ENCODE data around the gene CUL9. TPM values are rescaled to one million over a fixed set of nuclear protein-coding genes. Genes with fewer than 3 reads are reported as not detected.

The CUL9 gene
- total RNA-seq, 1 experiment from 2014 or later = 30.4 TPM

DNA sequence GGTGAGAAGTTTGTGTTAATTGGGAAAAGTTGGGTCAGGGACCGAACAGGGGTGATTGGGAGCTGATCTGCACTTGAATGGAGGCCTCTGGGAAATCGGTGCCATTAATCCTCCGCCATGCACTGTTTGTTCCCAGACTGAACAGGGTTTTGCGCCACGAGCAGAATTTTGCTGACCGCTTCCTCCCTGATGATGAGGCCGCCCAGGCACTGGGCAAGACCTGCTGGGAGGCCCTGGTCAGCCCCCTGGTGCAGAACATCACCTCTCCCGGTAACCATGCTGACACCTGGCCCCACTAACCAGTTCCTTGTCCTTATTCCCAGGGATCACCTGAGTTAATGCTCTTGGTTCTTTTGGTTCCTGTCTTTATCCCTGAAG lies 21.7 kb downstream of the CUL9 start:
- no peak overlapping the region for H3K27ac ChIP-seq (ENCODE audit: low read length)
- H3K4me2 ChIP-seq (ENCODE audit: low read length) = no peak overlapping the region
- DNase-seq (no peak), ATAC-seq (no peak)
- no peak for TF ChIP-seq EZH2phosphoT487 (IDR thresholded peaks at IDR 0.05; ENCODE audit: borderline replicate concordance, low read length)
- no peak for TF ChIP-seq EZH2 (IDR thresholded peaks at IDR 0.05; ENCODE audit: low read length, unreplicated experiment)
- TF ChIP-seq CTCF (conservative IDR thresholded peaks at IDR 0.05; ENCODE audit: low read depth, low read length) = no peak
- no TSS peak for BruUV-seq (replicated peaks)
- no peaks in the 10 kb centered on the region for H3K79me2 ChIP-seq (ENCODE audit: low read length)
- no peaks in the 10 kb centered on the region for H4K20me1 ChIP-seq (ENCODE audit: low read length)
- H3K9me2 ChIP-seq (replicated peaks; ENCODE audit: low read length) = no peaks in the 10 kb centered on the region
- H3K4me1 ChIP-seq (ENCODE audit: insufficient read depth, low read length) = no peaks in the 10 kb centered on the region
- H3K9ac ChIP-seq (ENCODE audit: low read length) = no peak overlapping the region
- H3K36me3 ChIP-seq (ENCODE audit: low read depth, low read length) = no peaks in the 10 kb centered on the region
- H3F3A ChIP-seq (ENCODE audit: low read length, unreplicated experiment) = no peaks in the 10 kb centered on the region
- intact Hi-C loops (cut with micrococcal nuclease) = no loop called here
- no peak overlapping the region for H2AFZ ChIP-seq (ENCODE audit: low read length)
- ChIA-PET POLR2A (ENCODE audit: unreplicated experiment) (no interaction called here), CTCF (no interaction called here)
- H3K27me3 ChIP-seq (ENCODE audit: low read length) = no peaks in the 10 kb centered on the region
- H3K9me3 ChIP-seq (ENCODE audit: low read length) = no peaks in the 10 kb centered on the region
- no peak overlapping the region for H3K4me3 ChIP-seq (ENCODE audit: low read length)

DNA sequence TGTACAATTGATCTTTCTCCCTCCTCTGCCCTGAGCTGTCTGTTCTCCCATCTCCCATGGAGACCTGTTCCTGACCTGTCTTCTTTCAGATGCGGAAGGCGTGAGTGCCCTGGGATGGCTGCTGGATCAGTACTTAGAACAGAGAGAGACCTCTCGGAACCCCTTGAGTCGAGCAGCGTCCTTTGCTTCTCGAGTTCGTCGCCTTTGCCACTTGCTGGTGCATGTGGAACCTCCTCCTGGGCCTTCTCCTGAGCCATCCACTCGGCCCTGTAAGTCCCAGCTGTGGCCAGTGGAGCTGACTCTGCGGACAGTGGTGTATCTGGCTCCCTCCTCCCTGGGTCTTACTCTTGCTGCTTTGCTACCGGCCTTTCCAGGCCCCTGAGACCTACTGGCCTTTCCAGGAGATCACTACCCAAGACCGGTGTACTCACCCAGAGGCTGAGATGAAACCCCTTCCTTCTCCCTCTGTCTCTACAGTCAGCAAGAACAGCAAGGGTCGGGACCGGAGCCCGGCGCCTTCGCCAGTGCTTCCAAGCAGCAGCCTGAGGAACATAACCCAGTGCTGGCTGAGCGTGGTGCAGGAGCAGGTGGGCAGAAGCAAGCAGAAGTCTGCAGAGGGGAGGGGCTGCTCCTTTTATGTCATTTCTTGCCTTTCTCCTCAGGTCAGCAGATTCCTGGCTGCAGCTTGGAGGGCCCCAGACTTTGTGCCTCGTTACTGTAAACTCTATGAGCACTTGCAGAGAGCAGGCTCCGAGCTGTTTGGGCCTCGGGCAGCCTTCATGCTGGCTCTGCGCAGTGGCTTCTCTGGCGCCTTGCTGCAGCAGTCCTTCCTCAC lies 22.5 kb downstream of the CUL9 start:
- intact Hi-C loops (cut with micrococcal nuclease) = no loop called here
- TF ChIP-seq EZH2phosphoT487 (IDR thresholded peaks at IDR 0.05; ENCODE audit: borderline replicate concordance, low read length) (no peak), CTCF (conservative IDR thresholded peaks at IDR 0.05; ENCODE audit: low read depth, low read length) (no peak), EZH2 (IDR thresholded peaks at IDR 0.05; ENCODE audit: low read length, unreplicated experiment) (no peak)
- Histone ChIP-seq H3K9me3 (ENCODE audit: low read length) (no peaks in the 10 kb centered on the region), H3K36me3 (ENCODE audit: low read depth, low read length) (no peaks in the 10 kb centered on the region), H3K4me2 (ENCODE audit: low read length) (no peak overlapping the region), H3K9ac (ENCODE audit: low read length) (no peak overlapping the region), H3F3A (ENCODE audit: low read length, unreplicated experiment) (no peaks in the 10 kb centered on the region), H3K27me3 (ENCODE audit: low read length) (no peaks in the 10 kb centered on the region), H3K4me1 (ENCODE audit: insufficient read depth, low read length) (no peaks in the 10 kb centered on the region), H2AFZ (ENCODE audit: low read length) (no peak overlapping the region), H3K9me2 (replicated peaks; ENCODE audit: low read length) (no peaks in the 10 kb centered on the region), H3K27ac (ENCODE audit: low read length) (no peak overlapping the region), H3K79me2 (ENCODE audit: low read length) (no peaks in the 10 kb centered on the region), H3K4me3 (ENCODE audit: low read length) (no peak overlapping the region), H4K20me1 (ENCODE audit: low read length) (no peaks in the 10 kb centered on the region)
- TSS peak; percentile 16 for BruUV-seq (replicated peaks)
- ChIA-PET CTCF (no interaction called here), POLR2A (ENCODE audit: unreplicated experiment) (no interaction called here)
- no peak for ATAC-seq
- DNase-seq = no peak

- Histone ChIP-seq H3K9me2 (replicated peaks; ENCODE audit: low read length) (no peaks in the 10 kb centered on the region), H2AFZ (ENCODE audit: low read length) (no peak overlapping the region), H3K4me2 (ENCODE audit: low read length) (no peak overlapping the region), H3K4me3 (ENCODE audit: low read length) (no peak overlapping the region), H3K27me3 (ENCODE audit: low read length) (no peaks in the 10 kb centered on the region), H3F3A (ENCODE audit: low read length, unreplicated experiment) (no peaks in the 10 kb centered on the region), H4K20me1 (ENCODE audit: low read length) (no peaks in the 10 kb centered on the region), H3K36me3 (ENCODE audit: low read depth, low read length) (no peaks in the 10 kb centered on the region), H3K9ac (ENCODE audit: low read length) (no peak overlapping the region), H3K9me3 (ENCODE audit: low read length) (no peaks in the 10 kb centered on the region), H3K4me1 (ENCODE audit: insufficient read depth, low read length) (peaks cover 2% of the 10 kb centered on the region; the same call in 1 of the 2 replicates), H3K27ac (ENCODE audit: low read length) (no peak overlapping the region), H3K79me2 (ENCODE audit: low read length) (no peaks in the 10 kb centered on the region)
- POLR2A ChIA-PET (ENCODE audit: unreplicated experiment) = no interaction called here
- DNase-seq (no peak), ATAC-seq (no peak)
- TF ChIP-seq CTCF (conservative IDR thresholded peaks at IDR 0.05; ENCODE audit: low read depth, low read length) = no peak
- TF ChIP-seq EZH2 (IDR thresholded peaks at IDR 0.05; ENCODE audit: low read length, unreplicated experiment) = no peak
- TF ChIP-seq EZH2phosphoT487 (IDR thresholded peaks at IDR 0.05; ENCODE audit: borderline replicate concordance, low read length) = no peak
- CTCF ChIA-PET = no interaction called here
- intact Hi-C loops (cut with micrococcal nuclease) = no loop called here
- no TSS peak for BruUV-seq (replicated peaks)
These were observed 23.9 kb downstream of the CUL9 start for GRCh38 chr6:43205849-43206248.
